ENCODE results near the gene GPAT3.

- TF ChIP-seq POLR2A (IDR thresholded peaks at IDR 0.05) = no peak
- no peak for TF ChIP-seq CTCF (IDR thresholded peaks at IDR 0.05)
- TF ChIP-seq POLR2AphosphoS5 (IDR thresholded peaks at IDR 0.05) = no peak
Observed at GRCh38 chr4:83563998-83564397, 28.1 kb downstream of the GPAT3 start.
